GM12892 (cell line): ENCODE measurements around the gene CPT1C.
"Not testable (repeated sequence)": the region's sequence is repeated elsewhere in the genome, so short reads cannot be mapped to it uniquely, and the experiment has no call there.

Experiments used
- POLR2A ChIP-seq: IDR thresholded peaks from 2 replicates; pipeline ENCODE4 v1.6.1; 2011; ENCODE audit warnings: low read depth, low read length, control low read depth
- POLR2AphosphoS5 ChIP-seq: IDR thresholded peaks from 2 replicates; pipeline ENCODE4 v1.6.1; 2011; ENCODE audit warnings: low read depth, low read length, control low read depth
- TAF1 ChIP-seq: IDR thresholded peaks from 2 replicates; pipeline ENCODE4 v1.6.1; 2011; ENCODE audit warnings: low read depth, mild to moderate bottlenecking, control low read depth, low read length, borderline replicate concordance

GRCh38 chr19:49719420-49719819, 28.5 kb downstream of the CPT1C start:
- not testable (repeated sequence) for TF ChIP-seq POLR2AphosphoS5, POLR2A, TAF1
